Neural progenitor cell (in vitro differentiated cells): ENCODE data around the gene GPR135.

Experiments used
- CTCF ChIP-seq: fragments of 200-600 bp; sonication (generic); IDR thresholded peaks from 2 replicates; pipeline ENCODE4 v1.5.1; 2017; ENCODE audit warnings: antibody characterized with exemption, mild to moderate bottlenecking
- EZH2phosphoT487 ChIP-seq: fragments of 200-600 bp; sonication (generic); IDR thresholded peaks from 2 replicates; pipeline ENCODE4 v1.6.1; 2017; ENCODE audit warnings: antibody characterized with exemption

DNA sequence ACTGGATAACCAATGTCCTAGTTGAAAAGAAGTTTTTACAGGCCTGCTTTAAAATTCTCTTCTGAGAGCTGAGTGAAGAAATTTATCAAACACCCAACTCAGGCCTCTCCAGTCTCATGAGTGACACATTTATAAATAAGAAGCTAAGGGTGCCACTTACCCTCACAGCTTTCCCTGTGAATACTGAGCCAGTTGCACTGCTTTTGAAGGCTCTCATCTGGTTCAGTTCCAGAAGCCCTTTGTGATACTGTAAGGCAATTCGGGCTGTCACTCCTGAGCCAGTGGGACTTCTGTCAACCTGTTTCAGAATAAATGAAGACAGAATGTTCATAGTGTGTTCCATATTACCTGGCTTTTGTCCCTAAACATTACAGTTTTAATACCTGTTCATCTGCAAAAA is 10.5 kb upstream of the GPR135 start:
- TF ChIP-seq EZH2phosphoT487 (no peak), CTCF (no peak)
